GM21367 (cell line): ENCODE data around the gene VEGFA.

Experiments
- ATAC-seq: cut with Tn5 transposase; IDR thresholded peaks from one replicate; pipeline ENCODE4 v1.9.1; 2021; ENCODE audit not compliant: unreplicated experiment

VEGFA gene

GRCh38 chr6:43819958-43820357 lies 49.9 kb downstream of the VEGFA start:
- ATAC-seq: no peak

- no peak for ATAC-seq
Observed at GRCh38 chr6:43820486-43820885, 50.5 kb downstream of the VEGFA start.

- ATAC-seq: no peak
Observed at GRCh38 chr6:43821101-43821886, 51.3 kb downstream of the VEGFA start.

- ATAC-seq: no peak
Observed at GRCh38 chr6:43823390-43823789, 53.4 kb downstream of the VEGFA start.

GRCh38 chr6:43823879-43824702 lies 54.1 kb downstream of the VEGFA start:
- no peak for ATAC-seq

- no peak for ATAC-seq
Observed at GRCh38 chr6:43824703-43825064, 54.7 kb downstream of the VEGFA start.

- ATAC-seq: no peak
Observed at GRCh38 chr6:43825187-43826115, 55.4 kb downstream of the VEGFA start.

GRCh38 chr6:43826730-43827129 lies 56.7 kb downstream of the VEGFA start:
- ATAC-seq: no peak

- no peak for ATAC-seq
Observed at GRCh38 chr6:43827898-43828297, 57.9 kb downstream of the VEGFA start.

GRCh38 chr6:43828711-43829110 lies 58.7 kb downstream of the VEGFA start:
- ATAC-seq: no peak

GRCh38 chr6:43829470-43829869 lies 59.5 kb downstream of the VEGFA start:
- no peak for ATAC-seq

- no peak for ATAC-seq
Observed at GRCh38 chr6:43830775-43831174, 60.8 kb downstream of the VEGFA start.

GRCh38 chr6:43831191-43831590 lies 61.2 kb downstream of the VEGFA start:
- no peak for ATAC-seq

- ATAC-seq: no peak
Observed at GRCh38 chr6:43833223-43833995, 63.4 kb downstream of the VEGFA start.

GRCh38 chr6:43833996-43834390 lies 64.0 kb downstream of the VEGFA start:
- no peak for ATAC-seq

GRCh38 chr6:43834528-43835155 lies 64.6 kb downstream of the VEGFA start:
- no peak for ATAC-seq

GRCh38 chr6:43835872-43836419 lies 65.9 kb downstream of the VEGFA start:
- ATAC-seq: no peak
